Peyer's patch (tissue), 4 donors: ENCODE data around the gene COG2. TPM values are rescaled to one million over a fixed set of nuclear protein-coding genes. Genes with fewer than 3 reads are reported as not detected.

ENCODE experiments used
- DNase-seq, 3 donors: peaks; one replicate each; pipeline ENCODE4 v3.0.0-alpha.2; 2017 to 2019
- H3K27ac ChIP-seq, 4 donors: fragments of 200-600 bp; sonication (generic); one replicate each; pipeline ENCODE4 v1.5.1; 2016 to 2019
- H3K27me3 ChIP-seq, 2 donors: fragments of 200-600 bp; sonication (generic); one replicate each; pipeline ENCODE4 v1.5.1; 2019
- H3K36me3 ChIP-seq, 3 donors: fragments of 200-600 bp; sonication (generic); one replicate each; pipeline ENCODE4 v1.5.1; 2016 to 2019
- H3K4me1 ChIP-seq, 4 donors: fragments of 200-600 bp; sonication (generic); one replicate each; pipeline ENCODE4 v1.5.1; 2016 to 2019
- H3K4me3 ChIP-seq, 4 donors: fragments of 200-600 bp; sonication (generic); 1 replicate in 3 of 4; 2 replicates in 1 of 4; pipeline ENCODE4 v1.5.1; 2016 to 2019; ENCODE audit warnings: mild to moderate bottlenecking in 1 of 4
- H3K9me3 ChIP-seq, 4 donors: fragments of 200-600 bp; sonication (generic); one replicate each; pipeline ENCODE4 v1.5.1; 2016 to 2019; ENCODE audit warnings: mild to moderate bottlenecking in 1 of 4
- CTCF ChIP-seq, 6 experiments: fragments of 450-650 bp in 4 of 6; fragments of 200-600 bp in 2 of 6; sonication (generic) in 1 of 6; IDR thresholded peaks; one replicate each; pipeline ENCODE4 v1.5.1; 2017 to 2019; ENCODE audit warnings: antibody characterized with exemption in 6 of 6, mild to moderate bottlenecking in 3 of 6, moderate library complexity in 1 of 6
- POLR2A ChIP-seq, 2 donors: fragments of 450-650 bp; IDR thresholded peaks; one replicate each; pipeline ENCODE4 v1.5.1; 2017; ENCODE audit warnings: antibody characterized with exemption in 2 of 2, mild to moderate bottlenecking in 2 of 2, moderate library complexity in 2 of 2
- total RNA-seq, 4 donors: library from RNA; depleted of rRNA; stranded (reverse); fragments of >200 nt; gene quantifications; one replicate each; pipeline ENCODE4 v1.1.0, GENCODE V29; 2016

COG2 gene
- total RNA-seq, 4 donors from 2014 or later: 30.5 to 43.9 (median 40.0) TPM

- no peak for DNase-seq
- Histone ChIP-seq H3K4me1 (no peaks in the 10 kb centered on the region), H3K27ac (no peak overlapping the region), H3K4me3 (no peak overlapping the region), H3K27me3 (no peaks in the 10 kb centered on the region), H3K9me3 (no peaks in the 10 kb centered on the region), H3K36me3 (no peaks in the 10 kb centered on the region)
- no peak for TF ChIP-seq POLR2A (IDR thresholded peaks at IDR 0.05)
- no peak for TF ChIP-seq CTCF (IDR thresholded peaks at IDR 0.05)
Observed at GRCh38 chr1:230701895-230702768, 59.9 kb downstream of the COG2 start.

GRCh38 chr1:230702934-230703678, 60.8 kb downstream of the COG2 start:
- Histone ChIP-seq H3K36me3 (no peaks in the 10 kb centered on the region), H3K27ac (no peak overlapping the region), H3K27me3 (no peaks in the 10 kb centered on the region), H3K4me3 (no peak overlapping the region), H3K4me1 (peaks cover 0 to 6% (median 0%) of the 10 kb centered on the region in 4 donors), H3K9me3 (no peaks in the 10 kb centered on the region)
- TF ChIP-seq POLR2A (IDR thresholded peaks at IDR 0.05) (no peak), CTCF (IDR thresholded peaks at IDR 0.05) (no peak)
- peak in 1 of 3 donors; percentile 49 for DNase-seq

- no peak overlapping the region for H3K4me3 ChIP-seq
- no peaks in the 10 kb centered on the region for H3K27me3 ChIP-seq
- DNase-seq: no peak
- H3K9me3 ChIP-seq: no peaks in the 10 kb centered on the region
- H3K27ac ChIP-seq: no peak overlapping the region
- H3K36me3 ChIP-seq: no peaks in the 10 kb centered on the region
- H3K4me1 ChIP-seq: peaks cover 0 to 10% (median 0%) of the 10 kb centered on the region in 4 donors
- TF ChIP-seq CTCF (IDR thresholded peaks at IDR 0.05): no peak
- no peak for TF ChIP-seq POLR2A (IDR thresholded peaks at IDR 0.05)
Observed at GRCh38 chr1:230703679-230704385, 61.6 kb downstream of the COG2 start.

- no peak for TF ChIP-seq CTCF (IDR thresholded peaks at IDR 0.05)
- TF ChIP-seq POLR2A (IDR thresholded peaks at IDR 0.05): no peak
Observed at GRCh38 chr1:230704830-230705229, 62.5 kb downstream of the COG2 start.

GRCh38 chr1:230705289-230706019, 63.2 kb downstream of the COG2 start:
- DNase-seq: peak in 2 of 3 donors; percentile 58 to 70
- TF ChIP-seq CTCF (IDR thresholded peaks at IDR 0.05) (no peak), POLR2A (IDR thresholded peaks at IDR 0.05) (no peak)
- Histone ChIP-seq H3K9me3 (no peaks in the 10 kb centered on the region), H3K27ac (no peak overlapping the region), H3K36me3 (no peaks in the 10 kb centered on the region), H3K4me3 (no peak overlapping the region), H3K27me3 (no peaks in the 10 kb centered on the region), H3K4me1 (peaks cover 0 to 10% (median 0%) of the 10 kb centered on the region in 4 donors)

More at GRCh38 chr1:230704830-230705229, 62.5 kb downstream of the COG2 start:
- Histone ChIP-seq H3K9me3 (no peaks in the 10 kb centered on the region), H3K36me3 (no peaks in the 10 kb centered on the region), H3K27me3 (no peaks in the 10 kb centered on the region), H3K27ac (no peak overlapping the region), H3K4me3 (no peak overlapping the region), H3K4me1 (peaks cover 0 to 10% (median 0%) of the 10 kb centered on the region in 4 donors)
- DNase-seq: no peak
